H9 (cell line): ENCODE results near the gene KMT2D. TPM values are rescaled to one million over a fixed set of nuclear protein-coding genes. Genes with fewer than 3 reads are reported as not detected.

Experiments
- DNase-seq: peaks from one replicate; pipeline ENCODE4 v3.0.0-alpha.2; 2017
- H2AFZ ChIP-seq: one replicate; pipeline ENCODE4 v1.6.1; 2013; ENCODE audit warnings: mild to moderate bottlenecking, low read length, control low read depth, moderate library complexity
- H2AK5ac ChIP-seq: 2 replicates; pipeline ENCODE4 v1.6.1; 2013; ENCODE audit warnings: low read length, control low read depth, mixed read lengths; ENCODE audit not compliant: insufficient read length
- H2BK120ac ChIP-seq: one replicate; pipeline ENCODE4 v1.6.1; 2013; ENCODE audit warnings: low read depth, mild to moderate bottlenecking, low read length, control low read depth, inconsistent platforms; ENCODE audit not compliant: poor library complexity, severe bottlenecking
- H2BK12ac ChIP-seq: 2 replicates; pipeline ENCODE4 v1.6.1; 2013; ENCODE audit warnings: low read length, control low read depth, mixed read lengths, low read depth; ENCODE audit not compliant: insufficient read length
- H2BK15ac ChIP-seq: 2 replicates; pipeline ENCODE4 v1.6.1; 2013; ENCODE audit warnings: low read depth, low read length, control low read depth
- H2BK20ac ChIP-seq: one replicate; pipeline ENCODE4 v1.6.1; 2013; ENCODE audit warnings: low read depth, mild to moderate bottlenecking, low read length, control low read depth, inconsistent platforms; ENCODE audit not compliant: poor library complexity, severe bottlenecking
- H2BK5ac ChIP-seq: 2 replicates; pipeline ENCODE4 v1.6.1; 2013; ENCODE audit warnings: low read length, control low read depth, mixed read lengths; ENCODE audit not compliant: insufficient read length
- H3K14ac ChIP-seq: 2 replicates; pipeline ENCODE4 v1.6.1; 2013; ENCODE audit warnings: low read length, control low read depth; ENCODE audit not compliant: insufficient read depth
- H3K18ac ChIP-seq: 2 replicates; pipeline ENCODE4 v1.6.1; 2013; ENCODE audit warnings: low read depth, mild to moderate bottlenecking, mixed read lengths, low read length, control low read depth; ENCODE audit not compliant: insufficient read length
- H3K23ac ChIP-seq: 2 replicates; pipeline ENCODE4 v1.6.1; 2013; ENCODE audit warnings: low read length, control low read depth, mixed read lengths, low read depth; ENCODE audit not compliant: insufficient read length
- H3K23me2 ChIP-seq: 2 replicates; pipeline ENCODE4 v1.6.1; 2013; ENCODE audit warnings: low read depth, mild to moderate bottlenecking, mixed read lengths, low read length, control low read depth; ENCODE audit not compliant: insufficient read length, poor library complexity, severe bottlenecking
- H3K27ac ChIP-seq: 2 replicates; pipeline ENCODE4 v1.5.1; 2013; ENCODE audit warnings: low read length, control low read depth, mixed read lengths, low read depth; ENCODE audit not compliant: insufficient read length
- H3K27me3 ChIP-seq: 2 replicates; pipeline ENCODE4 v1.6.1; 2013; ENCODE audit warnings: low read length, control low read depth, inconsistent platforms; ENCODE audit not compliant: insufficient read depth
- H3K4ac ChIP-seq: 2 replicates; pipeline ENCODE4 v1.6.1; 2013; ENCODE audit warnings: low read depth, mild to moderate bottlenecking, control low read depth, inconsistent platforms, low read length, moderate library complexity
- H3K4me1 ChIP-seq: 2 replicates; pipeline ENCODE4 v1.6.1; 2013; ENCODE audit warnings: low read length, control low read depth, inconsistent platforms; ENCODE audit not compliant: insufficient read depth
- H3K4me2 ChIP-seq: 2 replicates; pipeline ENCODE4 v1.6.1; 2013; ENCODE audit warnings: low read length, control low read depth, mixed read lengths; ENCODE audit not compliant: insufficient read length, insufficient read depth
- H3K56ac ChIP-seq: 2 replicates; pipeline ENCODE4 v1.6.1; 2013; ENCODE audit warnings: low read depth, mild to moderate bottlenecking, mixed read lengths, low read length, control low read depth; ENCODE audit not compliant: insufficient read length
- H3K79me1 ChIP-seq: 2 replicates; pipeline ENCODE4 v1.6.1; 2013; ENCODE audit warnings: low read depth, mild to moderate bottlenecking, moderate library complexity, low read length, control low read depth, inconsistent platforms; ENCODE audit not compliant: insufficient read depth, poor library complexity, severe bottlenecking
- H3K79me2 ChIP-seq: 2 replicates; pipeline ENCODE4 v1.6.1; 2013; ENCODE audit warnings: low read length, control low read depth, inconsistent platforms; ENCODE audit not compliant: insufficient read depth
- H3K9ac ChIP-seq: 2 replicates; pipeline ENCODE4 v1.6.1; 2013; ENCODE audit warnings: low read length, control low read depth, mixed read lengths; ENCODE audit not compliant: insufficient read length; ENCODE audit errors: extremely low read depth
- H3K9me3 ChIP-seq: one replicate; pipeline ENCODE4 v1.6.1; 2013; ENCODE audit warnings: low read depth, low read length, inconsistent platforms; ENCODE audit not compliant: control insufficient read depth
- H3T11ph ChIP-seq: one replicate; pipeline ENCODE4 v1.6.1; 2013; ENCODE audit warnings: mild to moderate bottlenecking, low read length, control low read depth, inconsistent platforms
- H4K20me1 ChIP-seq: one replicate; pipeline ENCODE4 v1.6.1; 2013; ENCODE audit not compliant: control insufficient read depth, insufficient read length, insufficient read depth
- H4K5ac ChIP-seq: 2 replicates; pipeline ENCODE4 v1.6.1; 2013; ENCODE audit warnings: low read depth, mild to moderate bottlenecking, mixed read lengths, low read length, control low read depth; ENCODE audit not compliant: insufficient read length
- H4K8ac ChIP-seq: replicated peaks from 2 replicates; pipeline ENCODE4 v1.6.1; 2013; ENCODE audit warnings: low read length, control low read depth, mixed read lengths, low read depth; ENCODE audit not compliant: insufficient read length
- H4K91ac ChIP-seq: 2 replicates; pipeline ENCODE4 v1.6.1; 2013; ENCODE audit warnings: low read depth, mild to moderate bottlenecking, moderate library complexity, mixed read lengths, low read length, control low read depth; ENCODE audit not compliant: insufficient read length
- H3K27ac Mint-ChIP-seq, 3 experiments: 2 replicates in 2 of 3; 3 replicates in 1 of 3; pipeline ENCODE4 v1.8.0; 2020 to 2021; ENCODE audit warnings: mixed read lengths in 3 of 3, mild to moderate bottlenecking in 1 of 3, moderate library complexity in 1 of 3
- H3K27me3 Mint-ChIP-seq: 2 replicates; pipeline ENCODE4 v1.8.0; 2021; ENCODE audit warnings: low read depth, mild to moderate bottlenecking, moderate library complexity, mixed read lengths
- H3K36me3 Mint-ChIP-seq, 3 experiments: 2 replicates in 2 of 3; 3 replicates in 1 of 3; pipeline ENCODE4 v1.8.0; 2020 to 2021; ENCODE audit warnings: low read depth in 3 of 3, mixed read lengths in 3 of 3; ENCODE audit not compliant: insufficient read depth in 1 of 3
- H3K4me1 Mint-ChIP-seq, 2 experiments: 2 replicates each; pipeline ENCODE4 v1.8.0; 2020; ENCODE audit warnings: mixed read lengths in 2 of 2
- H3K4me3 Mint-ChIP-seq, 2 experiments: 2 replicates in 1 of 2; 3 replicates in 1 of 2; pipeline ENCODE4 v1.8.0; 2020 to 2021; ENCODE audit warnings: mild to moderate bottlenecking in 2 of 2, mixed read lengths in 2 of 2, moderate library complexity in 1 of 2
- H3K9me3 Mint-ChIP-seq, 2 experiments: 2 replicates in 1 of 2; 3 replicates in 1 of 2; pipeline ENCODE4 v1.8.0; 2020; ENCODE audit warnings: mild to moderate bottlenecking in 2 of 2, mixed read lengths in 2 of 2, moderate library complexity in 1 of 2
- CTCF ChIP-seq: fragments of 200-600 bp; sonication (generic); conservative IDR thresholded peaks from 3 replicates; pipeline ENCODE4 v1.8.0; 2021; ENCODE audit warnings: antibody characterized with exemption, mild to moderate bottlenecking
- WGBS: extraction: QIAGEN DNeasy Blood & Tissue Kit; methylation state at CpG from one replicate; pipeline ENCODE4 v1.1.7; 2013; ENCODE audit warnings: missing lambda C conversion rate, low lambda C conversion rate, mixed read lengths; ENCODE audit not compliant: insufficient read length; ENCODE audit errors: extremely low coverage; 5-methylcytosine and 5-hydroxymethylcytosine counted together
- total RNA-seq: library from RNA; stranded (reverse); gene quantifications from 2 replicates; pipeline ENCODE4 v1.2.1, GENCODE V29; 2021

KMT2D gene
- total RNA-seq, 1 experiment from 2014 or later: 93.7 TPM

- Histone ChIP-seq H4K5ac (no peak overlapping the region), H3K4me1 (peaks cover 14% of the 10 kb centered on the region), H3K9ac (no peak overlapping the region), H3K23ac (no peak overlapping the region), H2BK5ac (no peak overlapping the region), H4K91ac (no peak overlapping the region), H3K14ac (no peak overlapping the region), H2BK15ac (no peak overlapping the region), H2BK12ac (no peak overlapping the region), H2BK120ac (no peak overlapping the region), H3T11ph (no peak overlapping the region), H3K18ac (no peak overlapping the region), H3K27me3 (no peaks in the 10 kb centered on the region), H3K27ac (no peak overlapping the region), H3K9me3 (no peaks in the 10 kb centered on the region), H4K8ac (no peak overlapping the region), H2AFZ (no peak overlapping the region), H3K4me2 (peak overlapping the region; percentile 9), H2AK5ac (no peak overlapping the region), H3K4ac (no peak overlapping the region), H2BK20ac (no peak overlapping the region), H3K79me1 (peaks cover 30% of the 10 kb centered on the region), H3K23me2 (peaks cover 21% of the 10 kb centered on the region), H4K20me1 (no peaks in the 10 kb centered on the region), H3K56ac (no peak overlapping the region), H3K79me2 (peaks cover 48% of the 10 kb centered on the region)
- H3K9me3 Mint-ChIP-seq: no peaks in the 10 kb centered on the region
- no peaks in the 10 kb centered on the region for H3K27me3 Mint-ChIP-seq
- H3K4me3 Mint-ChIP-seq: peak overlapping the region; percentile 37 to 97
- H3K36me3 Mint-ChIP-seq: peaks cover 41 to 51% (median 48%) of the 10 kb centered on the region in 3 experiments
- peaks cover 45 to 46% of the 10 kb centered on the region in 2 experiments for H3K4me1 Mint-ChIP-seq
- peak; percentile 75 for DNase-seq
- no peak for TF ChIP-seq CTCF
- peak overlapping the region in 2 of 3 experiments; percentile 52 to 90; a peak in 3 of 7 replicates for H3K27ac Mint-ChIP-seq
- no CpG with 5 or more reads among the region's 7 CpGs for WGBS
These were observed 4.4 kb downstream of the KMT2D start for GRCh38 chr12:49055978-49056754.
